ENCODE data around the gene ZDHHC7. TPM values are rescaled to one million over a fixed set of nuclear protein-coding genes. Genes with fewer than 3 reads are reported as not detected.

The ZDHHC7 gene
- total and polyA plus RNA-seq, 9 of the 15 experiments (the other 6 are each of a cell fraction or from before 2014, with no cell fraction given) = 1.7 to 49.7 (median 37.4) TPM

DNA sequence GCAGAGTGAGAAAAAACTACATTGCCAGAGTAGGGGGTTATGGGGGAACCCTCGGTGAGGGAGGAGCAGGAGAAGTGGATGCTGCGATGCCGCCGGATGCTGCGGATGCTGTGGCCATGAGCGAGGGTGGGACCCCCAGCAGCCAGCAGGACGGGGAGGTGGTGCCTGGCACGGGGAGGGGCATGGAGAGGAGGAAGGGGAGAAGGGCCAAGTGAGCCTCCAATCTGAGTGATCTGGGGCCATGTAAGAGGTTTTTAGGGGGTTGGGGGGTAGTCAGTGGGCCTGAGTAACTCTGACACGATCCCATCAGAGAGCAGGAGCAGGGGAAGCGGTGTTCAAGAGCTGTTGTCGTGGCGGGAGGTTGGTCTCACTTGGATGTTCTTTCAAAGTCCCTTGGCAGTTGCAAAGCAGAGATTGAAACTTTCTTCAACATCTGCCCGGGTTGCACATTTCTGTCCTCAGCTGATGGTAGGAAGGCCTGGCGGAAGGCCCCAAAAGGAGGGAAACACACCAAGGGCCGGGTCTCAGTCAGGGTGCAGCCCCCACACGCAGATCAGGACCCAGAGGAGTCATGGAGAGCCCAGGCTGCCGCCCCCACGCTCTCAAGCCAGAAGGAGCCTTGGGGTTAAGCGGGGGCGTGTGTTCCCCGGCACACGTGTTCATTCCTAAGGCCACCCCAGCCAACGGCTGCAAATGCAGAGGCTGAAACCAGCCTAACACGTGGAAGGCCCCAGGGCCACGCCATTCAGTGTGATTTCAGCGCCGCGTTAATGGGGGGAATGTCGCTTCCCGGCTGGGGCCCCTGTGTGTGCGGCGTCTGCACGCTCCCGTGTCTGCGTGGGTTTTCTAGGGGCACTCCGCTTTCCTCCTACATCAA, 81.7 kb downstream of the ZDHHC7 start (continued):
- TF ChIP-seq KLF13 (tag; IDR thresholded peaks at IDR 0.05; ENCODE audit: borderline replicate concordance, low read depth) (0 out of 2 replicates have a peak, but pooled peaks have one; percentile 46), RHOXF2B (CRISPR knock-in tag; conservative IDR thresholded peaks at IDR 0.05) (no peak), ZNF449 (CRISPR knock-in tag; IDR thresholded peaks at IDR 0.05) (no peak), CREB5 (CRISPR knock-in tag; IDR thresholded peaks at IDR 0.05) (no peak), BDP1 (IDR thresholded peaks at IDR 0.05; ENCODE audit: insufficient read depth, insufficient read length) (no peak), XRCC5 (IDR thresholded peaks at IDR 0.05; ENCODE audit: low read depth, low read length) (no peak), HEY1 (CRISPR knock-in tag; IDR thresholded peaks at IDR 0.05; ENCODE audit: borderline replicate concordance) (no peak), MED1 (CRISPR knock-in tag; IDR thresholded peaks at IDR 0.05; ENCODE audit: borderline replicate concordance) (peak; percentile 61; the same call in 1 of the 2 replicates), CREM (IDR thresholded peaks at IDR 0.05; ENCODE audit: low read depth) (peak; percentile 7; the same call in 1 of the 2 replicates), ETV1 (tag; conservative IDR thresholded peaks at IDR 0.05; ENCODE audit: low read depth) (no peak), CBFA2T2 (conservative IDR thresholded peaks at IDR 0.05) (peak; percentile 9; the same call in 1 of the 2 replicates), CEBPG (CRISPR knock-in tag; IDR thresholded peaks at IDR 0.05) (no peak), CEBPG (tag; conservative IDR thresholded peaks at IDR 0.05 in 1 of 2, IDR thresholded peaks at IDR 0.05 in 1 of 2) (no peak), PCBP1 (IDR thresholded peaks at IDR 0.05; ENCODE audit: low read depth, low read length, poor library complexity, severe bottlenecking) (no peak), TAF1 (IDR thresholded peaks at IDR 0.05; ENCODE audit: control insufficient read depth, extremely low read depth, insufficient read depth, low read length, severe bottlenecking) (no peak), SIN3B (IDR thresholded peaks at IDR 0.05; ENCODE audit: low read depth) (no peak), USF2 (CRISPR knock-in tag; IDR thresholded peaks at IDR 0.05) (peak; percentile 69)
- TF ChIP-seq, protein P1, sequence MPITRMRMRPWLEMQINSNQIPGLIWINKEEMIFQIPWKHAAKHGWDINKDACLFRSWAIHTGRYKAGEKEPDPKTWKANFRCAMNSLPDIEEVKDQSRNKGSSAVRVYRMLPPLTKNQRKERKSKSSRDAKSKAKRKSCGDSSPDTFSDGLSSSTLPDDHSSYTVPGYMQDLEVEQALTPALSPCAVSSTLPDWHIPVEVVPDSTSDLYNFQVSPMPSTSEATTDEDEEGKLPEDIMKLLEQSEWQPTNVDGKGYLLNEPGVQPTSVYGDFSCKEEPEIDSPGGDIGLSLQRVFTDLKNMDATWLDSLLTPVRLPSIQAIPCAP (CRISPR knock-in tag; IDR thresholded peaks at IDR 0.05; ENCODE audit: borderline replicate concordance) = peak; percentile 49; the same call in 1 of the 2 replicates
- TF ChIP-seq, protein P2, sequence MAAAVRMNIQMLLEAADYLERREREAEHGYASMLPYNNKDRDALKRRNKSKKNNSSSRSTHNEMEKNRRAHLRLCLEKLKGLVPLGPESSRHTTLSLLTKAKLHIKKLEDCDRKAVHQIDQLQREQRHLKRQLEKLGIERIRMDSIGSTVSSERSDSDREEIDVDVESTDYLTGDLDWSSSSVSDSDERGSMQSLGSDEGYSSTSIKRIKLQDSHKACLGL (CRISPR knock-in tag; IDR thresholded peaks at IDR 0.05; ENCODE audit: borderline replicate concordance, poor library complexity, severe bottlenecking) = peak; percentile 19
- TF ChIP-seq, protein P3, sequence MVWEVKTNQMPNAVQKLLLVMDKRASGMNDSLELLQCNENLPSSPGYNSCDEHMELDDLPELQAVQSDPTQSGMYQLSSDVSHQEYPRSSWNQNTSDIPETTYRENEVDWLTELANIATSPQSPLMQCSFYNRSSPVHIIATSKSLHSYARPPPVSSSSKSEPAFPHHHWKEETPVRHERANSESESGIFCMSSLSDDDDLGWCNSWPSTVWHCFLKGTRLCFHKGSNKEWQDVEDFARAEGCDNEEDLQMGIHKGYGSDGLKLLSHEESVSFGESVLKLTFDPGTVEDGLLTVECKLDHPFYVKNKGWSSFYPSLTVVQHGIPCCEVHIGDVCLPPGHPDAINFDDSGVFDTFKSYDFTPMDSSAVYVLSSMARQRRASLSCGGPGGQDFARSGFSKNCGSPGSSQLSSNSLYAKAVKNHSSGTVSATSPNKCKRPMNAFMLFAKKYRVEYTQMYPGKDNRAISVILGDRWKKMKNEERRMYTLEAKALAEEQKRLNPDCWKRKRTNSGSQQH (CRISPR knock-in tag; IDR thresholded peaks at IDR 0.05) = no peak

Data from K562 (cell line).